DOHH2 (cell line): ENCODE results near the gene TSPO.

Experiments used
- CTCF ChIP-seq: fragments of 200-600 bp; sonication (generic); IDR thresholded peaks from one replicate; pipeline ENCODE4 v1.5.1; 2014; ENCODE audit warnings: antibody characterized with exemption, mild to moderate bottlenecking, low read depth, low read length; ENCODE audit not compliant: poor library complexity, severe bottlenecking
- EZH2phosphoT487 ChIP-seq: fragments of 200-600 bp; sonication (generic); IDR thresholded peaks from 2 replicates; pipeline ENCODE4 v1.6.1; 2017; ENCODE audit warnings: borderline replicate concordance, mild to moderate bottlenecking, antibody characterized with exemption, low read length, moderate library complexity, mixed read lengths

- TF ChIP-seq CTCF (no peak), EZH2phosphoT487 (no peak)
Observed at GRCh38 chr22:43174941-43175531, 23.7 kb downstream of the TSPO start.
